Measurements from ENCODE around the gene NAV1. TPM values are rescaled to one million over a fixed set of nuclear protein-coding genes. Genes with fewer than 3 reads are reported as not detected.

Gene NAV1
- total RNA-seq, 4 donors from 2014 or later = 13.3 to 29.7 (median 24.1) TPM

- Histone ChIP-seq H3K4me3 (replicated peaks in 1 of 3) (no peak overlapping the region), H3K9me3 (no peaks in the 10 kb centered on the region), H3K27ac (peak overlapping the region in 2 of 3 donors; percentile 27 to 28), H3K36me3 (no peaks in the 10 kb centered on the region), H3K4me1 (peaks cover 0 to 20% of the 10 kb centered on the region in 2 donors), H3K27me3 (no peaks in the 10 kb centered on the region)
- intact Hi-C loops (cut with DNase I) = no loop called here
- WGBS, 2 donors = 64 to 85% methylated on average over 8 to 9 of the region's 9 CpGs
- no peak for DNase-seq
- no peak for TF ChIP-seq POLR2A (IDR thresholded peaks at IDR 0.05)
- TF ChIP-seq, protein P1, sequence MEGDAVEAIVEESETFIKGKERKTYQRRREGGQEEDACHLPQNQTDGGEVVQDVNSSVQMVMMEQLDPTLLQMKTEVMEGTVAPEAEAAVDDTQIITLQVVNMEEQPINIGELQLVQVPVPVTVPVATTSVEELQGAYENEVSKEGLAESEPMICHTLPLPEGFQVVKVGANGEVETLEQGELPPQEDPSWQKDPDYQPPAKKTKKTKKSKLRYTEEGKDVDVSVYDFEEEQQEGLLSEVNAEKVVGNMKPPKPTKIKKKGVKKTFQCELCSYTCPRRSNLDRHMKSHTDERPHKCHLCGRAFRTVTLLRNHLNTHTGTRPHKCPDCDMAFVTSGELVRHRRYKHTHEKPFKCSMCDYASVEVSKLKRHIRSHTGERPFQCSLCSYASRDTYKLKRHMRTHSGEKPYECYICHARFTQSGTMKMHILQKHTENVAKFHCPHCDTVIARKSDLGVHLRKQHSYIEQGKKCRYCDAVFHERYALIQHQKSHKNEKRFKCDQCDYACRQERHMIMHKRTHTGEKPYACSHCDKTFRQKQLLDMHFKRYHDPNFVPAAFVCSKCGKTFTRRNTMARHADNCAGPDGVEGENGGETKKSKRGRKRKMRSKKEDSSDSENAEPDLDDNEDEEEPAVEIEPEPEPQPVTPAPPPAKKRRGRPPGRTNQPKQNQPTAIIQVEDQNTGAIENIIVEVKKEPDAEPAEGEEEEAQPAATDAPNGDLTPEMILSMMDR (IDR thresholded peaks at IDR 0.05) = no peak
Observed at GRCh38 chr1:201531551-201532425, 7.1 kb upstream of the NAV1 start.

DNA sequence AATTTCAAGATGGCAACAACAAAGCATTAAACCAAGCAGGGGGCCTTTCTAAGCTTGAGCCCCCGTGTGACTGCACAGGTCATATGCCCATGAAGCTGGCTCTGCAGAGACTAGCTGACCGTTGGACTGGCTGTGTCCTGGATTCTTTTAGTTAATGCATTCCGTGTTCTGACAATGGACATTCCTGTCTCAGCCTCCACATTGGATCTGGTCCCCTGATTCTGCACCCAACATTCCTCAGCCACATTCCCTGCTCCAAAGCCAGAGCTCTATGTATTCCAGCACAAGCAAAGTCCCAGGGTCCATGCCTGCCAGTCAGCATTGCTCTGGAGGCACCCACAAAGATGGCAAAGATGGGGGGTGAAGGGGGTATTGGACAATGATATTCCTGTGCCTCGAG lies 5.1 kb upstream of the NAV1 start:
- no peak overlapping the region for H3K4me3 ChIP-seq (replicated peaks in 1 of 3)
- no peak overlapping the region for H3K27ac ChIP-seq
- H3K9me3 ChIP-seq = no peaks in the 10 kb centered on the region
- DNase-seq = no peak
- no peaks in the 10 kb centered on the region for H3K27me3 ChIP-seq
- TF ChIP-seq, protein P1 (IDR thresholded peaks at IDR 0.05) = no peak
- no peak for TF ChIP-seq POLR2A (IDR thresholded peaks at IDR 0.05)
- intact Hi-C loops (cut with DNase I) = no loop called here
- WGBS, 2 donors = 67 to 75% methylated on average over 4 of the region's 4 CpGs
- H3K36me3 ChIP-seq = no peaks in the 10 kb centered on the region
- peaks cover 8 to 35% of the 10 kb centered on the region in 2 donors for H3K4me1 ChIP-seq

DNA sequence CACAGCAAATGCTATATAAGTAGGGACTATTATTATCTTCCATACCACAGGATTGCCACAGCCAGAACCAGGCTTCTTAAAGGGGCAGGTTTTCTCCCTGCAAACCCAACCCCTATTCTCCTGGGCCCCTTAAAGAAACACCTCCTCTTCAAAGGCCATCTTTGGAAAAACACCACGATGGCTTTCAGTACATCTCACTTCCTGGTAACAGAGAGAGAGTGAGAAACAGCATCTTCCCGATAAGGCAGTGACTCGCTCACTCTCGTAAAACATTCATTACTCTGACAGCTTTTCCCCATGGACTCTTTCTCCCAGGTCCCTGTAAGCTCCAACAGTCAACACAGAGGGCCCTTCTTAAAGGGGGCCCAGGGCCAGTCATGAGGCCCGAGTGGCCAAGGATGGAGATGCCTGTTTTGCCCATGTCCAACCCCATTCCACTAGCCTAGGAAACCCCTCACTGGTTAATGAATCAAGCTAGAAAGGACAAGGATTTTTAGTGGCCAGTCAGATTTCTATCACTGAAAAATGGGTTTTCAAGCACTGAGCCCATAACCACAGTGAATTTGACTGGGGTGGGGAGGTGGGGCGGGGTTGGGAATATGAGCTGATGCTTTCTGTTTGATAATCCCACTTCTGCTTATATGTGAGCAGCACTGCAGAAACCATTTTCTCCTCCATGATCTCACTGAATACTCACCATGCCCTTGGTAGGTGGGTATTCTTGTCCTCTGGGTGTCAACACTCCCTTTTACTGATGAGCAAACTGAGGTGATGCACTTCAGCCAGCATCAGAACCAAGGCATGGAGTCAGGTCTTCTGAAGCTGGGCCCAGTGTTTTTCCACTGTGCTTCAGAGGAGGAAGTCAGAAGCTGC lies 3.6 kb upstream of the NAV1 start:
- Histone ChIP-seq H3K27me3 (no peaks in the 10 kb centered on the region), H3K4me3 (replicated peaks in 1 of 3) (no peak overlapping the region), H3K4me1 (peaks cover 8 to 44% of the 10 kb centered on the region in 2 donors), H3K27ac (peak overlapping the region in 2 of 3 donors; percentile 50 to 61), H3K36me3 (no peaks in the 10 kb centered on the region), H3K9me3 (no peaks in the 10 kb centered on the region)
- DNase-seq = no peak
- 62 to 67% methylated on average over 6 of the region's 6 CpGs for WGBS, 2 donors
- intact Hi-C loops (cut with DNase I) = no loop called here
- TF ChIP-seq POLR2A (IDR thresholded peaks at IDR 0.05) = no peak

DNA sequence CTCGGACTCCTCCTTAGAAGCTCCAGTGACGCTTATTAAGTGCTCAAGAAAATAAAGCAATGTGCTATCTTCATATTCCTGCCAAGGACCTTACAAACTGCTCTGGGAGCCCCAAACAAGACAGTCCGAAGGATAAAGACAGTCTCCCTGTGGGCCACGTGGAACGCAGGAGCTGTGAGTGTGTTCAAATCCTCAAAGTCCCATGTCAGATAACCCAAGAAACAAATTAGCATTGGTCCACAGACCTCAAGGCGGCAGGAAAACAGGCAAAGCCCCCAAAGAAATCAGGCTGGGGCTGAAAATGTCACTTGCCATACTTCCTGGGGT lies 3.0 kb upstream of the NAV1 start:
- H3K4me1 ChIP-seq = peaks cover 8 to 49% of the 10 kb centered on the region in 2 donors
- H3K36me3 ChIP-seq = no peaks in the 10 kb centered on the region
- intact Hi-C loops (cut with DNase I) = no loop called here
- TF ChIP-seq, protein P1 (IDR thresholded peaks at IDR 0.05) = no peak
- TF ChIP-seq POLR2A (IDR thresholded peaks at IDR 0.05) = no peak
- no peak overlapping the region for H3K4me3 ChIP-seq (replicated peaks in 1 of 3)
- H3K27me3 ChIP-seq = no peaks in the 10 kb centered on the region
- WGBS, 2 donors = 81 to 86% methylated on average over 6 of the region's 6 CpGs
- DNase-seq = no peak
- peak overlapping the region in 2 of 3 donors; percentile 50 to 61 for H3K27ac ChIP-seq
- no peaks in the 10 kb centered on the region for H3K9me3 ChIP-seq

DNA sequence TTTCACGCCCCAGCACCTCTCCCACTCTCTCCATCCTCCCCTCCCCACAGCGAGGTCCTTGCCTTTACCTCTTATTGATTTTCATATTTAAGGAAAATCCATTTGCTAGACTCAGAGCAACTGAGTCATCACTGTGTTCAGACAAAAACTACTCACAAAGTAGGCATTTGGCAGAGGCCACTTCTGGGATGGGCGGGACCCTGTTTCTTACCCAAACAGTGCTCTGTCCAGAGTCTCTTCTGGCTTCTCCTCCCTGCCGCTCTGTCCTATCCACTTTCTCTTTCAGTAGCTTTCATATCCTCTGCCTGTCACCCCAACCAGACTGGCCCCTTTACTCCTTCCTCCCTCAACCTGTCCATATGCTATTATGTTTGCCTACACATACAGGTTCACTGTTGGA lies 2.4 kb upstream of the NAV1 start:
- WGBS, 2 donors = 58 to 70% methylated on average over 4 of the region's 4 CpGs
- DNase-seq = peak in 1 of 2 donors; percentile 13
- TF ChIP-seq, protein P1 (IDR thresholded peaks at IDR 0.05) = no peak
- TF ChIP-seq POLR2A (IDR thresholded peaks at IDR 0.05) = no peak
- Histone ChIP-seq H3K9me3 (no peaks in the 10 kb centered on the region), H3K4me1 (peaks cover 8 to 45% of the 10 kb centered on the region in 2 donors), H3K27ac (peak overlapping the region in 2 of 3 donors; percentile 50 to 61), H3K27me3 (no peaks in the 10 kb centered on the region), H3K36me3 (no peaks in the 10 kb centered on the region), H3K4me3 (replicated peaks in 1 of 3) (no peak overlapping the region)
- intact Hi-C loops (cut with DNase I) = no loop called here
